AG04449 (cell line): ENCODE results near the gene GPR155.
"Not testable (repeated sequence)": the region's sequence is repeated elsewhere in the genome, so short reads cannot be mapped to it uniquely, and the experiment has no call there.

Experiments used
- CTCF ChIA-PET: fragments of 350-600 bp; formaldehyde crosslinking; extraction: SDS; loops from one replicate; lab custom pipeline; 2021; ENCODE audit warnings: antibody characterized with exemption; lab: Yijun Ruan, JAX
- POLR2A ChIA-PET: fragments of 400-600, 350-600 bp; formaldehyde crosslinking; extraction: SDS; loops from one replicate; lab custom pipeline; 2020; ENCODE audit warnings: antibody characterized with exemption, inconsistent platforms; lab: Yijun Ruan, JAX
- DNase-seq: peaks from one replicate; pipeline ENCODE4 v3.0.0-alpha.2; 2010; ENCODE audit warnings: low read depth, low spot score
- H3K4me3 ChIP-seq: 2 replicates; pipeline ENCODE4 v1.5.1; 2011; ENCODE audit warnings: low read depth, mild to moderate bottlenecking, control low read depth, low read length
- CTCF ChIP-seq: IDR thresholded peaks from one replicate; pipeline ENCODE4 v1.5.1; 2011; ENCODE audit warnings: mild to moderate bottlenecking, moderate library complexity, low read length, control low read depth, inconsistent platforms; ENCODE audit not compliant: insufficient read depth; ENCODE audit errors: missing control alignments

Gene GPR155

GRCh38 chr2:174493549-174494331 is 6.9 kb upstream of the GPR155 start:
- DNase-seq: no peak
- ChIA-PET CTCF (interaction anchor here (0.9 to 2.1 kb wide), 2 partner anchors 27 to 31 kb away, joined by 4 to 6 read pairs; no protein-coding TSS in a partner anchor), POLR2A (no interaction called here)
- no peak overlapping the region for H3K4me3 ChIP-seq
- TF ChIP-seq CTCF: no peak

DNA sequence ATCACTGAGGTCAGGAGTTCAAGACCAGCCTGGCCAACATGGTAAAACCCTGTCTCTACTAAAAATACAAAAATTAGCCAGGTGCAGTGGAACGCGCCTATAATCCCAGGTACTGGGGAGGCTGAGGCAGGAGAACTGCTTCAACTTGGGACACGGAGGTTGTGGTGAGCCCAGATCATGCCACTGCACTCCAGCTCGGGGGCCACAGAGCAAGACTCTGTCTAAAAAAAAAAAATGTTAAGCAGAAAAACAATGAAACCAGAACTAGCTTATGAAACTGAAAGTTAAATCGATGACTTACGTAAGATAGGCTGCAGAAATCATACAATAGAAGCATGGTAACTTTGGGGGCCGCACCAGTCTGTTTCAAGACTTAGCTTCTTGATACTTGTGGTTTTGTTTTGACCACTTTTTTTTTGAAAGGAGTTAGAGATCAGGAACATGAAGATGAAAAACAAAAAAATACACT is 6.2 kb upstream of the GPR155 start:
- ChIA-PET POLR2A (no interaction called here), CTCF (interaction anchor here (0.9 to 2.1 kb wide), 2 partner anchors 28 to 30 kb away, joined by 4 to 6 read pairs; no protein-coding TSS in a partner anchor)
- H3K4me3 ChIP-seq: no peak overlapping the region
- no peak for DNase-seq
- TF ChIP-seq CTCF: no peak

GRCh38 chr2:174491947-174492346 is 5.1 kb upstream of the GPR155 start:
- DNase-seq: no peak
- TF ChIP-seq CTCF: no peak
- no peak overlapping the region for H3K4me3 ChIP-seq
- ChIA-PET CTCF (interaction anchor here (2.1 kb wide), 1 partner anchor 29 kb away, joined by 6 read pairs; no protein-coding TSS in a partner anchor), POLR2A (no interaction called here)

- CTCF ChIA-PET: interaction anchor here (0.6 to 1.4 kb wide), 2 partner anchors 27 to 32 kb away, joined by 3 read pairs; no protein-coding TSS in a partner anchor
- POLR2A ChIA-PET: interaction anchor here (0.6 kb wide), 1 partner anchor 89 kb away, joined by 3 read pairs; no protein-coding TSS in a partner anchor
- TF ChIP-seq CTCF: no peak
- no peak for DNase-seq
- no peak overlapping the region for H3K4me3 ChIP-seq
Observed at GRCh38 chr2:174490051-174490450, 3.2 kb upstream of the GPR155 start.

DNA sequence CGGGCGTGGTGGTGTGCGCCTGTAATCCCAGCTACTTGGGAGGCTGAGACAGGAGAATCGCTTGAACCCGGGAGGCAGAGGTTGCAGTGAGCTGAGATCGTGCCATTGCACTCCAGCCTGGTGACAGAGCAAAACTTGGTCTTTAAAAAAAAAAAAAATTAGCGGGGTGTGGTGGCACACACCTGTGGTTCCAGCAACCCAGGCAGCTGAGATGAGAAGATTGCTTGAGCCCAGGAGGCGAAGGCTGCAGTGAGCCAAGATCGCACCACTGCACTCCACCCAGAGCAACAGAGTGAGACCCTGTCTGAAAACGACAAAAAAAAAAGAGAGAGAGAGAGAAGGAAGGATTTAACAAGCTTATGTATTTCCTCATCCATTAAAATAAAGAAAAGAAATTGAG is 2.7 kb upstream of the GPR155 start:
- not testable (repeated sequence) for DNase-seq, H3K4me3 ChIP-seq
- ChIA-PET POLR2A (interaction anchor here (0.6 kb wide), 1 partner anchor 88 kb away, joined by 3 read pairs; no protein-coding TSS in a partner anchor), CTCF (interaction anchor here (0.6 to 1.4 kb wide), 2 partner anchors 26 to 33 kb away, joined by 3 read pairs; no protein-coding TSS in a partner anchor)

DNA sequence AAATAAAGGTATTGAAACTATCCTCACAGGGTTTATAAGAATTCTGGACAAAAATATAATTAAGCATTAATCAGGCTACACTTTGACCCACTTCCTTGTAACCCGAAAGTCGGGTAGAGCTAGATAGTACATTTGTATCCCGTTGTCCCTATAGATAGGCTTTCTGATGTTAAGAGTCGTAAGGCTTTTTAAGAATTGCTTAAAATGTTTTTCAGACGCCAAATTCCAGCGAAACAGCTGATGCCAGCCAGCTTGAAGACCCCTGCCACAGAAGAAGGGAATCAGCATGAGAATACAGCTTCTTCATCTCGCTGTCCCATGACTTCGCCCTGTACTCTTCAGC is 962 bp upstream of the GPR155 start:
- ChIA-PET CTCF (interaction anchor here (5.7 kb wide), 1 partner anchor 26 kb away, joined by 58 read pairs; no protein-coding TSS in a partner anchor), POLR2A (no interaction called here)
- peak overlapping the region; percentile 60 for H3K4me3 ChIP-seq
- no peak for TF ChIP-seq CTCF
- no peak for DNase-seq
